Measurements from ENCODE around the gene HMGXB3.

The HMGXB3 gene

DNA sequence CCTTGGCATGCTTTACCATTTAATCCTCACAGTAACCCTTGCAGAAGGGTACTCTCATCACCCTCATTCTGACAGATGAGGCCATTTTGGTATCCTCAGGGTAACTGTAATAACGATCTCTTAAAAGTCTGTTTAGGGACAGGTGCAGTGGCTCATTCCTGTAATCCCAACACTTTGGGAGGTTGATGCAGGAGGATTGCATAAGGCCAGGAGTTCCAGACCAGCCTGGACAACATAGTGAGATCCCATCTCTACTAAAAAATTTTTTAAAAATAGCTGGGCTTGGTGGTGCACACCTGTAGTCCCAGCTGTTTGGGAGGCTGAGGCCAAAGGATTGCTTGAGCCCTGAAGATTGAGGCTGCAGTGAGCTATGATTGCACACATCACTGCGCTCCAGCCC, 54.0 kb downstream of the HMGXB3 start:
- DNase-seq: no peak

DNA sequence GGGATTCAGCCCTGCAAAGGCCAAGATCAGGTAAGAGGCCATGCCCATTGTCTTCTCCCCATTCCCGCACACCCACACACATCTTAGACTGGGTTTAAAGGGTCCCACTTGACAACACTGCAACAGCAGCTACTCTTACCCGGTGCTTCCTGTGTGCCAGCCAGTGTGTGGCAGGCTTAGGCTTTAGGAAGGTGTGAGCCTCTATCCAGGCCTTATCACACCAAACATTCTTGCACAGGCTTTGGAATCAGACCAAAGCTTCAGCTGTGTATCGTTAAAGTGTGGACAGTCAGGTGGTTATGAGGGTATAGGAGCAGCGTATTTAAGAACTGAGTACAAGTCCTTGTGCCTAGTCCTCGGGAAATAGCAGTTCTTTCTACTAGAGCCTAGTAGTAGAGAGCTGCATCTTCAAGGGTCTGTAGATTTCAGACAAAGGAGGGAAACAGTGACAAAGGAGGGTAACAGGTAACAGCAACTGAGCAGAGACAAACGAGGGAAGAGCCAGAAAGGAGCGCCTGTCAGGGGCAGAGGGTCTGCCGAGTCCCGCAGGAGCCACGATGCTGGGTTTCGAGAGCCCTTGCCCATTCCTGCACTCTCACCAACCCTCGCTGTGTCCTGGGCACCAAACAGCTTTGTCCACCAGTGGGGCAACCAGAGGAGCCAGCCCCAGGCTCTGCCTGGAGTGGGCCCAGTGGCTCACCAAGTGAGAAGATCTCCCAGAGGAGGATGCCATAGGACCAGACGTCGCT, 55.0 kb downstream of the HMGXB3 start:
- DNase-seq: no peak

DNA sequence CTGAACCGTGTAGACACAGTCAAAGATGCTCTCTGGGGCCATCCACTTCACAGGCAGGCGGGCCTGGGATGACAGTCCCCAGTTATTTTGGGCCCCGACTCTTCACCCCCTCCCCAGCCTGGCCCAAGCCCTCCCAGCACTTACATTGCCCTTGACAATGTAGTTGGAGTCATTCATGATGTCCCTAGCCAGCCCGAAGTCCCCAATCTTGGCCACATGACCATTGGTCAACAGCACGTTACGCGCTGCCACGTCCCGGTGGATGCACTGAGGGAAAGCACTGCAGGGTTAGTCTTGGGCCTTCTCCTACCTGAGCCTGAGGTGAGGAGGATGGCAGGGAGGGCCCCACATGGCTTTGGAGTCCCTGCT, 55.5 kb downstream of the HMGXB3 start:
- DNase-seq: no peak

- DNase-seq: no peak
These were observed 56.5 kb downstream of the HMGXB3 start for GRCh38 chr5:150057052-150057451.

GRCh38 chr5:150057511-150057910, 57.0 kb downstream of the HMGXB3 start:
- DNase-seq: no peak

DNA sequence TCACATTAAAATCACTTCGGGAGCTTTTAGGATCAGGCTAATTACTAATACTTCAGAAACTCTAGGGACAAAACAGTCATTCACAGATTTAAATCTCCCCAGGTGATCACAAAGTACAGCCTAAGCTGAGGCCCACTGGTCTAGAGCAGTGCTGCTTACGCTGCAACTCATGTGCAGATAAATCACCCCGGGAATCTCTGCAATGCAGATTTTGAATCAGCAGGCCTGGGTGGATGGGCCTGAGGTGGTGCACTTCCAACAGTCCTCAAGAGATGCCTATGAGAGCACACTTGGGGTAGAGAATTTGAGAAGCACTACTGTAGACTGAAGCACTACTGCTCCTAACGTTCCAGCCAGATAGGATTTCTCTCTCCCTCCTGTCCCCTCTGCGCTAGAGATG, 57.5 kb downstream of the HMGXB3 start:
- no peak for DNase-seq

DNA sequence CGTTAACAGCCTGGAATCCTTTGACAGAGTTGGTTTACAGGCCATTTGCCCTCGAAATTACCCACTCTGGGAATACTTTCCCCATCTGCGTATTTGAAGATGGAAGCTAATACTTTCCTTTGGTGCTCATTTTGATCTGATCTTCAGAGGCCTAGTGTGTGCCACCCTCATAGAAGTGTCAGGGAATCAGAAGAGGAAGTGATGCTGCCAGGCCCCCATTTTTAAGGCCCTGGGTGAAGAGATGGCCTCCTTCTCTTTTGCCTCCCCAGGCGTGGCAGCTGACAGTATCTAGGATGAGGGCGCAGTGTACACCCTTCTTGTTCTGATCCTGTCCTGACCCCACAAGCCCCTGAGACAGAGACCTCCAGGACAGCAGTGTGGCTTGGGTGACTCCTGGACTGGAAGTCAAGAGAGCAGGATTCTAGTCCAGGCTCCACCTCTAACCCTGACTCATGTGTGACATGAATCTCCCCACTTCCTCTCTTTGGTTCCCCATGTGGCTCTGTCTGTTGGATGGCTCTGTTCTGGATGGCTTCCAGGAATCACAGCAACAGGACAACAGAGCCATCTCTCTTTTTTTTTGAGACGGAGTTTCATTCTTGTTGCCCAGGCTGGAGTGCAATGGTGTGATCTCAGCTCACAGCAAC, 58.1 kb downstream of the HMGXB3 start:
- no peak for DNase-seq

- DNase-seq: no peak
These were observed 59.1 kb downstream of the HMGXB3 start for GRCh38 chr5:150059623-150060022.

- no peak for DNase-seq
These were observed 59.9 kb downstream of the HMGXB3 start for GRCh38 chr5:150060471-150060870.

GRCh38 chr5:150061538-150061995, 61.0 kb downstream of the HMGXB3 start:
- no peak for DNase-seq

GRCh38 chr5:150062216-150062922, 61.8 kb downstream of the HMGXB3 start:
- no peak for DNase-seq

- no peak for DNase-seq
These were observed 63.1 kb downstream of the HMGXB3 start for GRCh38 chr5:150063638-150064037.

- no peak for DNase-seq
These were observed 64.2 kb downstream of the HMGXB3 start for GRCh38 chr5:150064681-150065220.

DNA sequence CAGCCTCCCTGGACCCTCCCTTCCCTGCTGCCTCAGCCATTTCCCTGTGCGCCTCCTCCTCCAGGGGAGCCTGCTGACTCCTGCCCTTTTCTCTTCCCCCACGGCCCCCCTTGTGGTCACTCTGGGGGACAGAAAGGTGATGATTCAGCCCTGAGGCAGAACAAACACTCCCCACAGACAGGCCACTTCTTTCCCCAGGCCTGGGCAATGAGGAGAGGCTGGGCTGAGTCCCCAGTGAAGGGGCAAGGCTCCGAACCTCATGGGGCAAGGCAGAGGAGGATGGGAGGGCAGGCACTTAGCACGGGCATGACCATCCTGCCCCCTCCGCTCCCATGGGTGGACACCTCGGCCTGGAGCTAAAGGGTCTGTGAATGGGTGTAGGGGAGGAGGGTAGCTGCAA, 64.8 kb downstream of the HMGXB3 start:
- DNase-seq: no peak

DNA sequence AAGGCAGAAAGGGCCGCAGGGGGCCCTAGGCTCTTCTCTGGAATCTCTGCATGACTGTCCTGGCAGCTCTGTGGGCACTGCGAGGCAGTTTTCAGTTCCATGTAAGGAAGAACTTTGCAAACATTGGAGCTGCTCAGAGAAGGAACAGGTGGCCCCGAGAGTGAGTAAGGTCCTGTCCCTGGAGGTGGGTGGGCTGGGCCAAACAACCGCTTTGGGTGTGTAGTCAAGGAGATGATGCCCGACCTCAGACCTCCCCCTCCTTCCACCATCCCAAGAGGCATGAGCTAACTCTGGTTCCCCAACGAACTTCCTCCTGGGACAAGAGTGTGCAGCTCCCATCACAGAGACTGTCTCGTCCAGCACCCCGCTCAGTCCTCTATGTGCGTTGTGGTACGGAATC, 65.3 kb downstream of the HMGXB3 start:
- DNase-seq: no peak

DNA sequence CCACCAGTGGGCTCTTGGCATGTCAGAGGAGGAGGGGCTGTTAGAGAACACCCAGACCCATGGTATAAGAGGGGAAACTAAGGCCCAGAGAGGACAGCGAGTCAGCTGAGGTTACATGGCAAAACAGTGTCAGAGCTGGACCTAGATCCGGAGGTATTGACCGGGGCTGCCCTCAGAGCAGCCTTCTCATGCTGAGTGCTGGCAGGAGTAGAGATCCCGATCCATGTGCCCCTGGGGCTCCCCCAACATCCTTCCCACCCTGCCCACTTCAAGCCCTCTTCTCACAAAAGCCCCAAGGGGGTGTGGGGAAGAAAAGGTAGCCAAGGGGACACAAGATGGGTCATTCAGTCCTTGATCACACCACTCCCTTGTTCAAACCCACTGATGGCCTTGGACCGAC, 65.9 kb downstream of the HMGXB3 start:
- no peak for DNase-seq

- DNase-seq: no peak
These were observed 66.4 kb downstream of the HMGXB3 start for GRCh38 chr5:150066901-150067396.

DNA sequence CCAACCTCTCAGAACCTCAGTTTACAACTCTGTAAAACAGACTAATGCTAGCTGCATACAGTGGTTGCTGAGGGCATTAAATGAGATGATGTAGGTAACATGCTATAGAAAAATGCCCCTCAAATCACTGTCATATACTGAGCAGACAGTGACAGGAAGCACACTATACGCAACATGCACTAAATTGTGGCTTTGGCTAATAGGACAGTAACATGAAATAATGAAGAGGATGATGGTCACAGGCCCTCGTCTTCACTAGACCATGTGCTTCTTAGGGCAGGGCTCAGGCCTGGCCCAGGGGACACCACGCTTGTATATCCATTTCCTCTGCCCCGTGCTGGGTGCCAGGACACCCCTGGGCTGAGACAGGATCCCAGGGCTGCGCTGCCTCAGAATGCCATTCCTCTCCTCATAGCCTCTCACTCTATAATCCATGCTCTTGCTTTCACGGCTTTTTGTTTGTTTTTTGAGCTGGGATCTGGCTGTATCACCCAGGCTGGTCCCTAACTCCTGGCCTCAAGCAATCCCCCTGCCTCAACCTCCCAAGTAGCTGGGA, 66.9 kb downstream of the HMGXB3 start:
- no peak for DNase-seq

- DNase-seq: no peak
These were observed 67.5 kb downstream of the HMGXB3 start for GRCh38 chr5:150068071-150068470.

GRCh38 chr5:150068472-150068871, 67.9 kb downstream of the HMGXB3 start:
- DNase-seq: no peak

GRCh38 chr5:150068961-150069645, 68.6 kb downstream of the HMGXB3 start:
- DNase-seq: no peak

All from NCI-H1694 (cell line).